Measurements from ENCODE around the gene NFATC1.

Gene NFATC1

GRCh38 chr18:79405019-79405780 is 9.5 kb downstream of the NFATC1 start:
- no peak for DNase-seq

- DNase-seq: peak; percentile 87 to 94 (median 90)
Measured at GRCh38 chr18:79405781-79406575, 10.2 kb downstream of the NFATC1 start.

- DNase-seq: no peak
Measured at GRCh38 chr18:79406708-79407107, 11.0 kb downstream of the NFATC1 start.

GRCh38 chr18:79409313-79409712 is 13.6 kb downstream of the NFATC1 start:
- no peak for DNase-seq

GRCh38 chr18:79410171-79410641 is 14.5 kb downstream of the NFATC1 start:
- DNase-seq: no peak

GRCh38 chr18:79410731-79411613 is 15.2 kb downstream of the NFATC1 start:
- peak in 1 of 4 experiments; percentile 32 for DNase-seq

- DNase-seq: no peak
Measured at GRCh38 chr18:79411614-79412526, 16.1 kb downstream of the NFATC1 start.

- DNase-seq: no peak
Measured at GRCh38 chr18:79413025-79413424, 17.3 kb downstream of the NFATC1 start.

GRCh38 chr18:79413426-79413825 is 17.7 kb downstream of the NFATC1 start:
- no peak for DNase-seq

- no peak for DNase-seq
Measured at GRCh38 chr18:79413901-79414300, 18.2 kb downstream of the NFATC1 start.

- no peak for DNase-seq
Measured at GRCh38 chr18:79416022-79416676, 20.4 kb downstream of the NFATC1 start.

GRCh38 chr18:79416677-79417052 is 20.9 kb downstream of the NFATC1 start:
- DNase-seq: no peak

- DNase-seq: no peak
Measured at GRCh38 chr18:79418236-79418635, 22.5 kb downstream of the NFATC1 start.

- DNase-seq: no peak
Measured at GRCh38 chr18:79418642-79419041, 22.9 kb downstream of the NFATC1 start.

- DNase-seq: no peak
Measured at GRCh38 chr18:79420033-79420745, 24.5 kb downstream of the NFATC1 start.

- DNase-seq: no peak
Measured at GRCh38 chr18:79421275-79421857, 25.6 kb downstream of the NFATC1 start.

GRCh38 chr18:79422022-79422782 is 26.5 kb downstream of the NFATC1 start:
- no peak for DNase-seq

- no peak for DNase-seq
Measured at GRCh38 chr18:79422783-79423165, 27.0 kb downstream of the NFATC1 start.
